ENCODE measurements around the gene FXR1.

FXR1 gene

GRCh38 chr3:180934638-180935037 is 22.2 kb downstream of the FXR1 start:
- TF ChIP-seq, protein P1, sequence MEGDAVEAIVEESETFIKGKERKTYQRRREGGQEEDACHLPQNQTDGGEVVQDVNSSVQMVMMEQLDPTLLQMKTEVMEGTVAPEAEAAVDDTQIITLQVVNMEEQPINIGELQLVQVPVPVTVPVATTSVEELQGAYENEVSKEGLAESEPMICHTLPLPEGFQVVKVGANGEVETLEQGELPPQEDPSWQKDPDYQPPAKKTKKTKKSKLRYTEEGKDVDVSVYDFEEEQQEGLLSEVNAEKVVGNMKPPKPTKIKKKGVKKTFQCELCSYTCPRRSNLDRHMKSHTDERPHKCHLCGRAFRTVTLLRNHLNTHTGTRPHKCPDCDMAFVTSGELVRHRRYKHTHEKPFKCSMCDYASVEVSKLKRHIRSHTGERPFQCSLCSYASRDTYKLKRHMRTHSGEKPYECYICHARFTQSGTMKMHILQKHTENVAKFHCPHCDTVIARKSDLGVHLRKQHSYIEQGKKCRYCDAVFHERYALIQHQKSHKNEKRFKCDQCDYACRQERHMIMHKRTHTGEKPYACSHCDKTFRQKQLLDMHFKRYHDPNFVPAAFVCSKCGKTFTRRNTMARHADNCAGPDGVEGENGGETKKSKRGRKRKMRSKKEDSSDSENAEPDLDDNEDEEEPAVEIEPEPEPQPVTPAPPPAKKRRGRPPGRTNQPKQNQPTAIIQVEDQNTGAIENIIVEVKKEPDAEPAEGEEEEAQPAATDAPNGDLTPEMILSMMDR (IDR thresholded peaks at IDR 0.05; ENCODE audit: low read depth, low read length), result no peak

GRCh38 chr3:180940826-180941225 is 28.4 kb downstream of the FXR1 start:
- TF ChIP-seq, protein P1 (IDR thresholded peaks at IDR 0.05; ENCODE audit: low read depth, low read length), result no peak
- no peak for DNase-seq (ENCODE audit: extremely low read depth, low read depth)

More at GRCh38 chr3:180934638-180935037, 22.2 kb downstream of the FXR1 start:
- no peak for DNase-seq (ENCODE audit: extremely low read depth, low read depth)

GRCh38 chr3:180947761-180948390 is 35.4 kb downstream of the FXR1 start:
- no peak for DNase-seq (ENCODE audit: extremely low read depth, low read depth)
- TF ChIP-seq, protein P1 (IDR thresholded peaks at IDR 0.05; ENCODE audit: low read depth, low read length), result no peak

- TF ChIP-seq, protein P1 (IDR thresholded peaks at IDR 0.05; ENCODE audit: low read depth, low read length), result no peak
- DNase-seq (ENCODE audit: extremely low read depth, low read depth), result no peak
These were observed 47.2 kb downstream of the FXR1 start for GRCh38 chr3:180959691-180960090.

GRCh38 chr3:180961087-180961486 is 48.6 kb downstream of the FXR1 start:
- DNase-seq (ENCODE audit: extremely low read depth, low read depth), result no peak

DNA sequence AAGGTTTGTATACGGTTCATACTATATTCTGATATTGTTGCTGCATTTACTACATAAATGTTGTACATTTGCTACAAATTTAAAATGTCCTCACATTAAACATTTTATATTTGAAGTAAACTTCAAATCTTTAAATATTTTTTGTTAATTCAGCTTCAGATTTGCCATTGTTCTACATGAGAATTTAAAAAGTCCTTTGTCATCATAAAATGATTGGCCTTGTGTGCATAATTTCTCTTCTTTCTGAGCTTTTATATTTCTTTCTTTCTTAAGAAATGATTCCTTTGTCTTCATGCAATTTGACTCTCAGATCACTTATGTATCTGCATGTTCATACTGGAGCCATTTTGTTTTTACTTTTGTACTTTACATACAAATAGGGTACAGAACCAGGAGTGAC is 49.1 kb downstream of the FXR1 start:
- DNase-seq (ENCODE audit: extremely low read depth, low read depth), result no peak
- TF ChIP-seq, protein P1 (IDR thresholded peaks at IDR 0.05; ENCODE audit: low read depth, low read length), result no peak

More at GRCh38 chr3:180961087-180961486, 48.6 kb downstream of the FXR1 start:
- TF ChIP-seq, protein P1 (IDR thresholded peaks at IDR 0.05; ENCODE audit: low read depth, low read length), result no peak

GRCh38 chr3:180962530-180962929 is 50.1 kb downstream of the FXR1 start:
- TF ChIP-seq, protein P1 (IDR thresholded peaks at IDR 0.05; ENCODE audit: low read depth, low read length), result no peak
- no peak for DNase-seq (ENCODE audit: extremely low read depth, low read depth)

Measured in AG09319 (cell line).